ENCODE data around the gene SCAMP3.
"Not testable (repeated sequence)": the region's sequence is repeated elsewhere in the genome, so short reads cannot be mapped to it uniquely, and the experiment has no call there.

The SCAMP3 gene

GRCh38 chr1:155261852-155262673 lies at the start of gene SCAMP3:
SCAMP3 (minus strand) TSS chr1:155262360; CDS start chr1:155262151, 209 bp downstream.
- peak; percentile 98 for DNase-seq

DNA sequence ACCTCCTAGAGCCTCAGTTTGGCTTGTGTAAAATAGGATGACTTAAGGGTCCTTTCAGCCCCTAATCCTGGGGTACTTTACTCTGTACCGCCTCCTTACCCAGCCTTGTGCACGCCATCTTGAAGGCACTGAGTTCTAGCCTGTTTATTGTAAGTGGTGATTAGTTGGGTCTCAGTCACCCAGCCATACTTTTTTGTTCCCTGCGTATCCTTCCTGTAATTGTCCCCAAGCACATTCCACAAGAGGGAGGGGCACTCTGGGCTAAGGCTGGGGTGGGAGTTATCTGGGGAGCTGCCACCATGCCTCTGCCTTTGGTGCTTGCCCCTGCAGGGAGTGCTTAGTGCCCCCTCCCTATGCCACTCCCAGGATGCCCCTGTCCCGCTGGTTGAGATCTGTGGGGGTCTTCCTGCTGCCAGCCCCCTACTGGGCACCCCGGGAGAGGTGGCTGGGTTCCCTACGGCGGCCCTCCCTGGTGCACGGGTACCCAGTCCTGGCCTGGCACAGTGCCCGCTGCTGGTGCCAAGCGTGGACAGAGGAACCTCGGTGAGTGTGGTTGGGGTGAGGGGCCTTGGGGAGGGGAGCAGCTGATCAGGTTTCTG lies 47.4 kb upstream of the SCAMP3 start:
- DNase-seq = no peak

DNA sequence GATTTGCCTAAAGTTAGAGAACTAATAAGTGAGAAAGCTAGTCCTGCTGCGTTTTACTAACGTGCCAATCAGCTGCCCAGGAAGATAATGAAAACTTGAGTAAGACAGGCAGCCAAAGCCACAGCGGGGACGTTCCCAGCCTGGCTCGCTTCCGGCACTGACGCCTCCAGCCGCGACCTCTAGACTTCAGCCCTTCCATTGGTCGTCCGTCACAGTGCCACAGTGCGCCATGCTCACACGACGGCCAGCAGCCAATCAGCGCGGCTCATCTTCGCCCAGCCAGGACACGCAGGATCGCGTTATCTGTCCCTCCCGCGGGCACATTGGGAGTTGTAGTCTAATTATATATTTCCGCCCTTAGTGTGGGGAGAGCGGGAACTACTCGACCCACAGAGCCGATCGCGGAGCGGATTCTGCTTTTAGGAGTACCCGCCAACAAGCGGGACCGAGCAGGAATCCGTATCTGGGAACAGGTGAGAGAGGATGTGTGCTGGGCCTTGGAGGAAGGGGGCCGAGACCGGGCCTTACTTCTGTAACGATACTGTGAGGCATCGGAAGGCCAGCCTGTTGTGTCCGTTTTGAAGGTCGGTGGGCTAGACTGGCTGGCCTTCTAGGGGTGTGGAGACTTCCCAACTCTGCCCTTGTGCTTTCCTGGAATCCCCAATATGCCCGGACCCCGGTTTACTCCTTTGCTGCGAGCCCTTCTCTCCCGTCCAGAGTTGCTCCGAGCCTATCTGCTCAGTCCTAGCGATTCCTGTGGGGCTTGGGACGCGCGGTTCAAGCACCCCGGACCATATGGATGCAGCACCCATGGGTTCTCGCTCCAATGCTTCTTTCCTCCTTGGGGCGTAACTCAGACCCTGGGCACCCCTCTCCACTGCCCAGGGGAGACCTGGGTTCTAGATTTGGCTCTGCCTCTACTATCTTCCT lies 46.6 kb upstream of the SCAMP3 start, which contains the start of gene FDPS:
Gene FDPS (plus strand): TSS at position 374 of the 930 bp plus-strand sequence. CDS start 924 bp downstream, outside the sequence.
- DNase-seq = peak; percentile 98 to 99

DNA sequence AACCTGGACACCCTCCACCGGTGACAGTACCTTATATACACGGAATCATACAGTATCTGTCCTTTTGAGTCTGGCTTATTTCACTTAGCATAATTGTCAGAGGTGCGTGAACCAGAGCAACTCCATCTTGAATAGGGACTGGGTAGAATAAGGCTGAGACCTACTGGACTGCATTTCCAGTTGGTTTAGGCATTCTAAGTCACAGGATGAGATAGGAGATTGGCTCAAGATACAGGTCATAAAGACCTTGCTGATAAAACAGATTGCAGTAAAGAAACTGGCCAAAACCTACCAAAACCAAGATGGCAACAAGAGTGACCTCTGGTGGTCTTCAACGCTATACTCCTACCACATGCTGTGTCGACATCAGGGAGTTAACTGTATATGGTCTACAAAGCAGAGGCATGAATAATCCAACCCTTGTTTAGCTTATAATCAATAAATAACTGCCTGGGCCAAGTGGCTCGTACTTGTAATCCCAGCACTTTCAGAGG lies 45.1 kb upstream of the SCAMP3 start:
- peak; percentile 27 to 39 for DNase-seq

- DNase-seq = no peak
These were observed 43.8 kb upstream of the SCAMP3 start for GRCh38 chr1:155305881-155306391.

- no peak for DNase-seq
These were observed 42.5 kb upstream of the SCAMP3 start for GRCh38 chr1:155304558-155305063.

- DNase-seq = no peak
These were observed 39.2 kb upstream of the SCAMP3 start, which contains the start of gene PKLR for GRCh38 chr1:155301342-155301841. PKLR (minus strand) TSS chr1:155301438; CDS start chr1:155301395, 43 bp downstream.

DNA sequence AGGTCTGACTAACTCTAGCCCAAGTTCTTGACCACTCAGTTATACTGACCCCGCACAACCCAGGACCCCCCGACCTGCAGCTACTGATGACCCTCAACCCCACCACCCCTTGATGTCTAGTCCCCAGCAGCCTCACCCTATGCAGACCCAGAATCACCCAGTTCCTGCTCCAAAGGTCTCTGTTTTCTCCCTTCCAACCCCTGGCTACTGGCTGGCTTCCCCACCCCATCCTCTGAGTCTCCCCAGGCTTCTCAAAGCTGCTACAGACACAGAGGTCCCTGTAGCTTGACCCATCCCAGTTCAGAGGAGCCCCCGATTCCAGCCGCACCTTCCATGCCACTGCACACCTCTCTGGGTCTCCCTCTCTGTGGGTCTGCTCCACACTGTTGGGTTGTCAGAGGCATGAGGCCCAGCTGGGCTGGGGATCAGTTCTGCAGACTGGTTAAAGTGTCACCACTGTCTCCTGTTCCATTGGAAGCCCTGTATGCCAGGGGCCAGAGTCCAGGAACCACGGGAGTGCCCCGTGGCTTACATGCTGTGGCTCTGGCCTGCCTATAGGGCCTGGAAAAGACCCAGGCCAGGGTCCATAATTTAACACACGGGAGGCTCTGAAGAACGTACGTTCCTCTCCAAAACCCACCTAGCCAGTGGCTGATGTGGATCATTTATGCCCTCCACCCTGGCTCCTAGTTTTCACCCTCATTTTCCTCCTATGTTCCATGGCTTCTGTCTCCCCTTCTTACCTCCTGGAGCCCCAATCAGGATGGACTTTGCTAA lies 38.6 kb upstream of the SCAMP3 start:
- no peak for DNase-seq

DNA sequence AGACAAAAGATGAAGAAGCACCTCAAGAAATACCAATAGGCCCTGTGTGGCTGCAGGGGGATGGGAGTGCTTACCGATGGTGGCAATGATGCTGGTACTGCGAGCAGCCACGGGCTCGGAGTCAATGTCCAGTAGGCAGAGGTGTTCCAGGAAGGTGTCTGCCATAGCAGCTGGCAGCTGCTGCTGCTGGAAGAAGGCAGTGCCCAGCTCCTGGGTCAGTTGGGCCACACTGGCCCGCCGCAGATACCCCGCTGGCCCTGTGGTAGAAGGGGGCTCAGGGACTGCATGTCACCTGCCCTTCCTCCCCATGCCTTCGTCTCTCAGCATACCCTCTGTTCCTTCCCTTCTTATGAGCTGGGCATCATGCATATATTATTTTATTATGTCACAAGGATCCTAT lies 37.9 kb upstream of the SCAMP3 start:
- no peak for DNase-seq

GRCh38 chr1:155297384-155297783 lies 35.2 kb upstream of the SCAMP3 start:
- DNase-seq = no peak

GRCh38 chr1:155296661-155297060 lies 34.5 kb upstream of the SCAMP3 start:
- no peak for DNase-seq

DNA sequence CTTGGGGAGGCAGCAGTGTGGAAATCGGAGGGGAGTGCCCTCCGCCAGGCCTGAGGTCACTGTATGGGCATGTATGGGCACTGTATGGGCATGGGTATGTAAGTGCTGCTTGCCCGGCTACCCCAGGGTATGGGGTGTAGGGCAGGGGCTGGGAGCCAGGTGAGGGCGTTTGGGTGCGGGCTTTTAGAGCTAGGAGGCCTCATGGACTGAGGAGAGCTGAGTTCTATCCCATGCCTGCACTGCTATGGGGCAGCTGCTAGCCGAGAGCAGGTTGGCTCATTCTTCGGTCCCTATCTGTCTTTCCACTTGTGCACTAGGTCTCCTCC lies 33.7 kb upstream of the SCAMP3 start:
- DNase-seq = no peak

DNA sequence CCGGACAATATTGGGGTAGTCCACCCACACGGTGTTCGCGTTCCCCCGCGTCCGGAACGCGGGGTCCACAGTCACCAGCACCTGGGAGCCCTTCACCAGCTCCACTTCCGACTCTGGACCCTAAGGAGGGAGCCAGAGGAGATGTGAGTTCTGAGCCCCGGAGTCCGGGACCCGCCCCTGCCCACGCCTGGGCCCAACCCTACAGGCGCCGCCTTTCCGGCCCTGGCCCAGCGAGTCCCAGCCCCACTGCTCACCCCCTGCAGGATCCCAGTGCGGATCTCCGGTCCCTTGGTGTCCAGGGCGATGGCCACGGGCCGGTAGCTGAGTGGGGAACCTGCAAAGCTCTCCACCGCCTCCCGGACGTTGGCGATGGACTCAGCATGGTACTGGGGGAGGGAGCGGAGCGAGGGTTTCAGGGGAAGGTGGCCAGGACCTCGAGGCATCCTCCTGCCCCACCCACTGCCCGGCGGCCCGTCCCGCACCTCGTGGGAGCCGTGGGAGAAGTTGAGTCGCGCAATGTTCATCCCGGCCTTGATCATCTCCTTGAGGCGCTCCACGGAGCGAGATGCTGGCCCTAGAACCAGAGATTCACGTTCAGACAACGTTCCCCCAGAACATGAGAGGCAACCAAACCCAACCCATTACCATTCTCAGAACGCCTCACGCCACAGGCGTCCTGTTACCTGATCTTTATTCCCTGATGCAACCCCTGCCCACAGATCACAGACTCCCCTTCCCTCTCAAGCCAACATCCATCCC lies 33.2 kb upstream of the SCAMP3 start:
- DNase-seq = no peak

- no peak for DNase-seq
These were observed 32.5 kb upstream of the SCAMP3 start for GRCh38 chr1:155294520-155295182.

- no peak for DNase-seq
These were observed 31.1 kb upstream of the SCAMP3 start for GRCh38 chr1:155293086-155293749.

DNA sequence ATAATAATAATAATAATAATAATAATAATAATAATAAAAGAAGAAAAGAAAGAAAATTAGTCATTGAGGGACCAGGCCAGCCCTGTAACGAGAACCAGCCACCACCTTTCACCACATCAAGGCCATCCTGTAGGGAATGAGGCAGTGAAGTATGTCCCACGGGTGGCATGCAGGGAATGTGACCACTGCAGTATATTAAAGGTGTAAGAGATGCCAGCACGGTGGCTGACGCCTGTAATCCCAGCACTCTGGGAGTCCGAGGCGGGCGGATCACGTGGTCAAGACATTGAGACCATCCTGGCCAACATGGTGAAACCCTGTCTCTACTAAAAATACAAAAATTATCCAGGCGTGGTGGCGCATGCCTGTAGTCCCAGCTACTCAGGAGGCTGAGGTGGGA lies 28.8 kb upstream of the SCAMP3 start:
- DNase-seq = not testable (repeated sequence)

DNA sequence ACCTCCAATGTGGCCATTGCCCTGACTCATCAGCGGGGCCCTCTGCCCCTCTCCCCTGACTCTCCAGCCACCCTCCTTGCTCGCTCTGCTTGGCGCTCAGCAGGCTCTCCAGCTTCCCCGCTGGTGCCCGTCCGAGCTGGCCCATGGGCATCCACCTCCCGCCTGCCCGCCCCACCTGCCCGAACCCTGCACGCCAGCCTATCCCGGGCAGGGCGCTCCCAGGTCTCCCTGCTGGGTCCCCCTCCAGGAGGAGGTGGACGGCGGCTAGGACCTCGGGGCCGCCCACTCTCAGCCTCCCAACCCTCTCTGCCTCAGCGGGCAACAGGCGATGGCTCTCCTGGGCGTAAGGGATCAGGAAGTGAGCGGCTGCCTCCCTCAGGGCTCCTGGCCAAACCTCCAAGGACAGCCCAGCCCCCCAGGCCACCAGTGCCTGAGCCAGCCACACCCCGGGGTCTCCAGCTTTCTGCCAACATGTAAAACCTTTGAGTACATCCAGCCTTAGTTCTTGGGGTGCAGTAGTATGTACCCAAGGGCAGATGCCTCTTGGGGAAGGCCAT lies 25.9 kb upstream of the SCAMP3 start:
- DNase-seq = no peak

- DNase-seq = no peak
These were observed 24.4 kb upstream of the SCAMP3 start for GRCh38 chr1:155286544-155286943.

DNA sequence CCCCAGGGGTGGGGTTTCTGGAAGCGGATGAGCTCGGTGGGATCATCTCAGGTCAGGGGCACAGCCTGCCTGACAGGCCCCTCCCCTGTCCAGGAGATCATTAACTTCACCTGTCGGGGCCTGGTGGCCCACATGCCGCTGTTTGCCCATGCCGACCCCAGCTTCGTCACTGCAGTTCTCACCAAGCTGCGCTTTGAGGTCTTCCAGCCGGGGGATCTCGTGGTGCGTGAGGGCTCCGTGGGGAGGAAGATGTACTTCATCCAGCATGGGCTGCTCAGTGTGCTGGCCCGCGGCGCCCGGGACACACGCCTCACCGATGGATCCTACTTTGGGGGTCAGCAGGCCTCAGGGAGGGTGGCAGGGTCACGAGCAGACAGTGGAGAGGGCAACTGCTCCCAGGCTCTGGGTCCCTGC lies 23.5 kb upstream of the SCAMP3 start:
- DNase-seq = no peak
